Activated CD8-positive, alpha-beta memory T cell treated with anti-CD3 and anti-CD28 coated beads for 1 hour (primary cell): ENCODE measurements around the gene NCKAP5.

Experiments used
- DNase-seq, 2 donors: peaks; one replicate each; pipeline ENCODE4 v3.0.0-alpha.2; 2020; ENCODE audit warnings: low read depth in 1 of 2; ENCODE audit errors: extremely low read depth in 1 of 2

NCKAP5 gene

DNA sequence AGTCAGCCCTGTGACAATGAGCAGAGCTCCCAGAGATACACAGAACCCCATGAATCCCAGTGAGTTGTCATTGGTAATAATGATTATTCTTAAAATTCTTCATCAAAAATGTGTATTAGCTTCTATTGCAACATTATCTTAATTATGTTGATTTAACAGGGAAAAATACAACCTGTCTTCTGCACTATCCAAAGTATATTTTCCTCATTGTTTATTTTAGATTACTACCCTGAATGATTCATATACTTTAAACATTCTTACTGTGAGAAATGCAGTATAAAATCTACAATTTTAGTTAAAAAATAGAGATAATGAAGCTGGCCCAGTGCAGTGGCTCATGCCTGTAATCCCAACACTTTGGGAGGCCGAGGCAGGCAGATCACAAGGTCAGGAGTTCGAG, 773.0 kb downstream of the NCKAP5 start:
- no peak for DNase-seq

- no peak for DNase-seq
Observed at GRCh38 chr2:132793532-132793931, 774.7 kb downstream of the NCKAP5 start.

DNA sequence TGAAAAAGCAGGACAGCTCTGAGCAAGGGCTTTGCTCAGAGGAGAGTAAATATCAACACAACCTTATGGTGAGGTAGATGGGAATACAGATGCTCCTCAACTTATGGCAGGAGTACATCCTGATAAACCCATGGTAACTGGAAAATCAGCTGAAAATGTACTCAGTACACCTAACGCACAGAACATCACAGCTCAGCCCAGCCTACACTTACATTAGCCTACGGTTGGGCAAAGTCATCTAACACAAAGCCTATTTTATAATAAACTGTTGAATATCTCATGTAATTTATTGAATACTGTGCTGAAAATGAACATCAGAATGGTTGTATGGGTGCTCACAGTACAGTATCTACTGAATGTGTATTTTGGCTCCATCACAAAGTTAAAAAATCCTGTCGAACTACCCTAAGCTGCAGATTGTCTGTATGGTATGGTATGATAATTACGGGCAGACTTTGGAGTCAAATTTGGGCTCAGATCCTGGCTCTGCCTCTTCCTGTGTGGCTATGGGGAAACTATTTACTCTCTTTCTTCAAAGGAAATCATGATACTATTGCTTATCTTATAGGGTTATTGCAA, 778.0 kb downstream of the NCKAP5 start:
- DNase-seq, result no peak

DNA sequence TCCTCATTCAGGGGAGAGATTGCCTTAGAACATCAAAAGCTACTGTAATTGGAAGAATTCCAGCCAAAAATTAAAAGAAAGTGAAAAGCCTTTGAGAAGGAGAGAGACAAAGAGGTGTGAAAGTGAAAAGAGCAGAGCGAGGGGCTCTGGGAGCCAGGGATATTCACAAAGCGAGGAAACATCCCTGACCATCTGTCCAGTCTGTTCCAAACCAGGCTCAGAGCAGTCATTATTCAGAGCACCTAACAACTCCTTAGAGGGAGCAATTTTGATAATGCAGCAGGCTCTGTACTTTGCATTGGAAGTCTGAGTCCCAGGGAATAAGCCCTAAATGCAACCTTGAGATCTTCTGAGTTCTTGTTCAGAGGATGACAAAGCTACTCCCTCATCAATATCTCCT, 779.2 kb downstream of the NCKAP5 start:
- no peak for DNase-seq

- no peak for DNase-seq
Observed at GRCh38 chr2:132788310-132788838, 779.9 kb downstream of the NCKAP5 start.

DNA sequence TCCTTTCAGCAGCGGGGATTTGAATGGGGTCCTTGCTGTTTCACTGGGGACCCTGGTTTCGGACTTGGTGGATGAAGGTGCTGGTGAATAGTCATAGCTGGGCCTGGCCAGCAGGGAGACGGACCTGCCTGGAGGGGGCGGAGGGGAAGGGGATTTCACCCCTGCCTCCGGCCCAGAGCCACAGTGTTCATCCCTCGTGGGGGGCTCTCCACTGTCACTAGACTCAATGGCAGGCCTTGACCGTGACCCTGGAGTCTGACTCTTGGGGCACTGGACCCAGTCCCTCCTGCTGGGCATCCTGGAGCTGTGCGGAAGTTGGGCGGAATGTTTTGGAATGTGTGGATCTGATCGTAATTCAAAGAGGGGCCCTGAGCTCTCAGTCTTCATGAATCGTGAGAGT, 784.4 kb downstream of the NCKAP5 start:
- DNase-seq, result no peak

- no peak for DNase-seq
Observed at GRCh38 chr2:132782176-132782783, 786.0 kb downstream of the NCKAP5 start.

GRCh38 chr2:132780651-132781050, 787.6 kb downstream of the NCKAP5 start:
- no peak for DNase-seq

GRCh38 chr2:132779206-132779721, 789.0 kb downstream of the NCKAP5 start:
- DNase-seq, result no peak

- DNase-seq, result no peak
Observed at GRCh38 chr2:132776287-132776686, 792.0 kb downstream of the NCKAP5 start.

GRCh38 chr2:132774189-132774588, 794.1 kb downstream of the NCKAP5 start:
- no peak for DNase-seq

DNA sequence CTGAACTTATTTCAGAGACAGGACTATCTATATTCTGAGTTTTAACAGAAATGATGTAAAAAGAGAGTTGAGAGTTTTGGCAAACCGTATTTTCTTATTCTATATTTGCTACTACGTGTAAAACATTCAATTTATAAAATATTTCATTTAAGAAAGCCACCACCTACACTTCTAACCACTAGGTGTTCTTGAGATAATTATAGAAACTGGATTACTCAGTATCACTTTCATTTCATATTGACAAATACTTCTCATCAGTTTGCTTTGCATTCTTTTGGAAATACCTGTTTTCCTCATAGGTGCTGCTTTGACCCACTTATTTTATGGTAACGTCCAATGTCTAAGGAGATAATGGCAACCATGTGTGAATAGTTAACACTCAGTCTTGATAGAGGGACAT, 794.9 kb downstream of the NCKAP5 start:
- DNase-seq, result no peak

- no peak for DNase-seq
Observed at GRCh38 chr2:132772340-132772739, 795.9 kb downstream of the NCKAP5 start.

GRCh38 chr2:132766573-132766972, 801.7 kb downstream of the NCKAP5 start:
- DNase-seq, result no peak

DNA sequence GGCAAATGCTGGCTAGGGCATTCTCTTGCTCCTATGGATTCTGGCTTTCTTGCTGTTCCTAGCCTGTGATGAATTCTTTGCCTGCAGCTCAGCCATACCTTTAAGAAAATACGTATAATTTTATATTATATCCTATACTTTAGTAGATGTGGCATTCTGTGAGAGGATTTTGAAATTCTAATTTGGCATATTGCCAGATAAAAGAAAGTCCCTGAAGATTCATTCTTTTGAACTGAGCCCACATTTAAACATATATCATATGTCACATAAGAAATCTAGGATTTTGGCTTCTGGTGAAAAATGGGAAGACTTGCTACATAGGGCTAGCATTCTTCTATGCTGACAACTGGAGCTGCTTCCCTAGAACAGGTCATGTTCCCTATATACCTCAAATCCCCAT, 806.8 kb downstream of the NCKAP5 start:
- DNase-seq, result no peak

GRCh38 chr2:132760971-132761370, 807.3 kb downstream of the NCKAP5 start:
- no peak for DNase-seq

- DNase-seq, result no peak
Observed at GRCh38 chr2:132760405-132760804, 807.9 kb downstream of the NCKAP5 start.

GRCh38 chr2:132758995-132759394, 809.3 kb downstream of the NCKAP5 start:
- DNase-seq, result no peak

- DNase-seq, result no peak
Observed at GRCh38 chr2:132757676-132758075, 810.6 kb downstream of the NCKAP5 start.

DNA sequence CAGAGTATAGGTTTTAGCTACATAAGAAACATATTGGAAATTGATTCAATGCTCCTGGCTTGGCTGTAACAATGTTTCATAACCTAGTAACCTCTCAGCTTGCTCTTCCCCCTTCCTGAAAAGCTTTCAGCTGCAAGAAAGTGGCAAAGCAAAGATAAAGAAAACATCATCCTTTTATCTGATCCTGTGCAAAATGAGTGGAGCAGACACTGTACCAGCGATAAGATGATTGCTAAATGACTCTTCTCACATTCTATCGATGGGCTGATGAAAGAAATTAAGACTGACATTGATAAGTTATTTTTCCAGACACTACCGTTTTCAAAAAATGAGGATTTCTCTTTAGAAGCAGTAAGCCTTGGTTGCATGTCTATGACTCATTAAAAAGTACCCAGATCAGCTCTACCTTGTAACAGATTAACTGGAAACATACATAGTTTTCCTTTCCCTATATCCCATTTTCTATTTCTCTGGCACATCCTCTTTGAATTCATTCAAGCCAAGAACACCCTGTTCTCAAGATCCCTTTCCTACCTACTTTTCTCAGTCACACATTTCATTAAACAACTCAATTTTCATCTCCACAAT, 811.2 kb downstream of the NCKAP5 start:
- no peak for DNase-seq

- no peak for DNase-seq
Observed at GRCh38 chr2:132754867-132755472, 813.3 kb downstream of the NCKAP5 start.

DNA sequence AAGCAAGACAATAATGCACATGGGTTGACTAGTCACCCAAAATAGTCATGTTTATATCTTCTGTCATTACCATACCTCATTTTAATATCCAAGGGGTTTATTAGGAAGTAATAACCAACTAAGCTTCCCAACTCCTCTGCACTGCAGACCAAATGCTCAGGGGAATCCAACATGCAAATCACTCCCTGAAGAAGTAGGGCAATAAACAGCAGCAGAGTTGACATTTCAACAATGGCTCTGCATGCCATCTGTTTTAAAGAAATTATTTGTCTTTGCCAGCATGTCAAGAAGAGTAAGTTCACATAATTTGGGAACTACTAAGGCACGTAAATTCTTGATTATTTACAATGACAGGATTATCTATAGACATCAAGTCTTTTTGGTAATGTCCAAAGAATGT, 813.9 kb downstream of the NCKAP5 start:
- DNase-seq, result no peak
